ENCODE measurements around the gene HUS1B.
"Not testable (repeated sequence)": the region's sequence is repeated elsewhere in the genome, so short reads cannot be mapped to it uniquely, and the experiment has no call there.

HUS1B gene

GRCh38 chr6:678520-678919, 21.6 kb upstream of the HUS1B start:
- no peak for DNase-seq

- no peak for DNase-seq
Measured at GRCh38 chr6:677919-678318, 21.0 kb upstream of the HUS1B start.

GRCh38 chr6:674956-675355, 18.1 kb upstream of the HUS1B start:
- no peak for DNase-seq

GRCh38 chr6:674406-674805, 17.5 kb upstream of the HUS1B start:
- no peak for DNase-seq

- DNase-seq, result no peak
Measured at GRCh38 chr6:667253-667927, 10.5 kb upstream of the HUS1B start.

- no peak for DNase-seq
Measured at GRCh38 chr6:665403-666267, 8.7 kb upstream of the HUS1B start.

GRCh38 chr6:663788-664187, 6.9 kb upstream of the HUS1B start:
- not testable (repeated sequence) for DNase-seq

GRCh38 chr6:659716-660581, 3.0 kb upstream of the HUS1B start:
- no peak for DNase-seq

GRCh38 chr6:658244-658643, 1.3 kb upstream of the HUS1B start:
- DNase-seq, result no peak

- DNase-seq, result no peak
Measured at GRCh38 chr6:657743-658142, 843 bp upstream of the HUS1B start.

- DNase-seq, result no peak
Measured at GRCh38 chr6:654136-654535, 2.8 kb downstream of the HUS1B start.

- no peak for DNase-seq
Measured at GRCh38 chr6:652865-653264, 4.0 kb downstream of the HUS1B start.

- DNase-seq, result no peak
Measured at GRCh38 chr6:650098-650497, 6.8 kb downstream of the HUS1B start.

- no peak for DNase-seq
Measured at GRCh38 chr6:642805-643204, 14.1 kb downstream of the HUS1B start.

- no peak for DNase-seq
Measured at GRCh38 chr6:641225-641985, 15.5 kb downstream of the HUS1B start.

- no peak for DNase-seq
Measured at GRCh38 chr6:636488-636887, 20.4 kb downstream of the HUS1B start.

- DNase-seq, result no peak
Measured at GRCh38 chr6:635233-635632, 21.7 kb downstream of the HUS1B start.

- DNase-seq, result no peak
Measured at GRCh38 chr6:633611-634010, 23.3 kb downstream of the HUS1B start.

GRCh38 chr6:628766-629165, 28.1 kb downstream of the HUS1B start:
- DNase-seq, result no peak

GRCh38 chr6:626236-626635, 30.7 kb downstream of the HUS1B start:
- no peak for DNase-seq

- DNase-seq, result peak in 1 of 2 experiments; percentile 23
Measured at GRCh38 chr6:624979-625378, 31.9 kb downstream of the HUS1B start.

GRCh38 chr6:622462-622861, 34.4 kb downstream of the HUS1B start:
- no peak for DNase-seq

GRCh38 chr6:621931-622330, 35.0 kb downstream of the HUS1B start:
- no peak for DNase-seq

All from NCI-H2081 (cell line).